HG02610 (cell line): ENCODE results near the gene MAP6D1.
"Not testable (repeated sequence)": the region's sequence is repeated elsewhere in the genome, so short reads cannot be mapped to it uniquely, and the experiment has no call there.

Source experiments
- ATAC-seq: cut with Tn5 transposase; IDR thresholded peaks from one replicate; pipeline ENCODE4 v1.9.1; 2021; ENCODE audit warnings: mild to moderate bottlenecking, moderate library complexity; ENCODE audit not compliant: unreplicated experiment

MAP6D1 gene

DNA sequence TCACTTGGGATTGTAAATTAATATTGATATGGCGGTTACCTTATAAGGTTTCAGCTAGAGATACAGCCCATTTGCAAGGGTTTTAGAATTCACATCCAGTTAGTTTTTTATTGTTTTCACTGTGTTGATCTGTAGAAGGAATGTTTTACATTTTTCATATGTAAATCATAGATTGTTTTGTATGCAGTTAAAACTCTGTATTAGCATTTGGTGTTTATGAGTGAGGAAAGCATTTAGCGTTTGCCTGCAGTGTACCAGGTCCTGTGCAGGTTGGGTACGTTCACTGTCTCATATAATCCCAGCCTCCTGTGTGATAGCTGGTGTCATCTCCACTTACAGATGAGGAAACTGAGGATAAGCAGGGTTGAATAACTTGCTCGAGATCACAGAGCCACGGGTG, 23.8 kb downstream of the MAP6D1 start:
- ATAC-seq: no peak

DNA sequence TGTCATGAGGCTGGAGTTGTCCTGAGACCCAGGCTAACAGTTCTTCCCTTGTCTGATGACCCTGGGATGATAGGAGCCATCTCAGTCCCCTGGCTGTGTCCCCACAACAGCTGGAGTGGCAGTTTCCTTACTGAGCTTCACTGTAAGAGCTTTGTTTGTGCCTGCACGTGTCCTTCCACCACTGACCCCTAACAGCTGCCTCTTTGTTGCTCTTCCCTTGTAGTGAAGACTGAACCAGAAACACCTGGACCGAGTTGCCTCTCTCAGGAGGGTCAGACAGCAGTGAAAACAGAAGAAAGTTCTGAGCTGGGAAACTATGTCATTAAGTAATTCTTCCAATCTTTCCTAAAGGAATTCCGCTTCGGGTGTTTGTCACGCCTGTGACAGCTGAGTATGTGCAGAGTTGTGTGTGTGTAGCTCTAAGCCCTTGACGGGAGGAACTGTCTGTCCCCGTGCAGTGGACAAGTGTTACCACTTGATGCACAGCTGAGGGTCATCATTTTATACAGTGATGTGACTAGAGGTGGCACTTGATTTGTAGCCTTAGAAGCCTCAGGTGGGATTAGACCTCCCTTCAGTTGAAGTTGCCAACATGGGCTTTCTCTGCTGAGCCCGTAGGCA, 25.0 kb downstream of the MAP6D1 start:
- no peak for ATAC-seq

GRCh38 chr3:183799461-183799860, 25.9 kb downstream of the MAP6D1 start:
- no peak for ATAC-seq

GRCh38 chr3:183797996-183798395, 27.4 kb downstream of the MAP6D1 start:
- no peak for ATAC-seq

DNA sequence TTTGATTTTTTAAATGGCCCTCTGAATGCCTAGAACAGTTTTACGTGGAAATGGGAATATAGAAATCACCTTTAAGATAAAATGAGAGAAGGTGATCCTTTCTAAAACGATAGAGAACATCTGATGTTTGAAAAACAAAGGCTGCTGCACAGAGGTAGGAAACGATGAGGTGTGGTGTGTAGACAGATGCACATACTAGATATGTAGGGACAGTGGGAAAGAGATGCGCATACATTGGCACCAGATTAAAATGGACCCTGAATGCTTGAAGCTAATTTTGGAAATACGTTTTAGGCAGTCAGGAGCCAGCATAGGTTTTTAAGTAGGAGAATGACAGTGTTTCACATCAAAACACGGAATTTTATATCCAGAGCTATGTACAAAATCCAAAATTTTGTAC, 29.0 kb downstream of the MAP6D1 start:
- ATAC-seq: no peak

- no peak for ATAC-seq
Measured at GRCh38 chr3:183794452-183794851, 30.9 kb downstream of the MAP6D1 start.

- ATAC-seq: no peak
Measured at GRCh38 chr3:183792976-183793375, 32.4 kb downstream of the MAP6D1 start.

- no peak for ATAC-seq
Measured at GRCh38 chr3:183790700-183791099, 34.7 kb downstream of the MAP6D1 start.

- no peak for ATAC-seq
Measured at GRCh38 chr3:183789826-183790225, 35.6 kb downstream of the MAP6D1 start.

DNA sequence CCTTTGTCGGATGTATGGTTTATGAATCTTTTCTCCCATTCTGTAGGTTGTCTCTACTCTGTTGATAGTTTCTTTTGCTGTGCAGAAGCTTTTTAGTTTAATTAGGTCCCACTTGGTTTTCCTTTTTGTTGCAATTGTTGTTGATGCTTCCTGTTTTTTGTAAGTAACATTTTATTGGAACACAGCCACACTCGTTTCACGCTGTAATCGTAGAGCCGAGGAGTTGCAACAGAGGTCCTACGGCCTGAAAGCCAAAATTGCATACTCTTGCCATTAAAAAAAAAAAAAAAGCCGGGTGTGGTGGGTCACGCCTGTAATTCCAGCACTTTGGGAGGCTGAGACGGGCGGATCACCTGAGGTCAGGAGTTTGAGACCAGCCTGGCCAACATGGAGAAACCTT, 40.9 kb downstream of the MAP6D1 start:
- ATAC-seq: not testable (repeated sequence)

GRCh38 chr3:183782576-183783276, 42.7 kb downstream of the MAP6D1 start:
- no peak for ATAC-seq

DNA sequence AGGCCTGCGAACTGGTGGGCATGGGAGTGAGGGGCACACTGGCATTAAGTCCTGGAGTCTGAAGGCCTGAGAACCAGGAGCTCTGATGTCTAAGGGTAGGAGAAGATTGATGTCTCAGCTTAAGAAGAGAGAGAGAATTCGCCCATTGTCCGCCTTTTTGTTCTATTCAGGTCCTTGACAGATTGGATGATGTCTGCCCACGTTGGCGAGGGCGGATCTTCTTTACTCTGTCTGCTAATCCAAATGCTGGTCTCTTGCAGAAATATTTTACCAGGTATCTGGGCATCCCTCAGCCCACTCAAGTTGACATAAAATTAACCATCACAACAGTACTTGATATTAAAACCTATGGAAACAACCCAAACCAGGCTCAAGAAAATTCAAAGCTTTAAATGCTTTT, 44.1 kb downstream of the MAP6D1 start:
- no peak for ATAC-seq

DNA sequence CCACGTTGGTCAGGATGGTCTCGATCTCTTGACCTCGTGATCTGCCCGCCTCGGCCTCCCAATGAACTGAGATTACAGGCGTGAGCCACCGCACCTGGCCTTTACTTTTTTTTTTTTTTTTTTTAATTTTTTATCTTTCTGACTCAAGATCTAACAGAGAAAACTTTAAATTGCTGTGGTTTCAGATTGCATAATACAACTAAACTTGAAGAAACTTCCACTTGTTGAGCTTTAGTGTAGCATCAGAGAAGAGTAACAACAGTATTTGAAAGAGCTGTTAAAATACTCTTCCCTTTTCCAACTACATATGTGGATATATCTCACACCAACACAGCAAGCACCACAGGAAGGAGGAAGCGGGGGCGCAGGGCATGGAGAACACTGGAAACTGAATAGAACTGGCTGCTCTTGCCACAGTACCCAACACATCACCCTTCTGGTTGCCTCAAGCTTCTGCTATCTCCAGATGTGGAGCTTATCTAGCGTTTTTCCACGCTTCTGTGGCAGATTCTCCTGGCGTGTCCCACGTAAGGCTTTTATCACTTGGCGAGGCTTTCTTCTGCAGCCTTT, 45.4 kb downstream of the MAP6D1 start:
- ATAC-seq: no peak

- ATAC-seq: no peak
Measured at GRCh38 chr3:183777016-183777618, 48.3 kb downstream of the MAP6D1 start.

DNA sequence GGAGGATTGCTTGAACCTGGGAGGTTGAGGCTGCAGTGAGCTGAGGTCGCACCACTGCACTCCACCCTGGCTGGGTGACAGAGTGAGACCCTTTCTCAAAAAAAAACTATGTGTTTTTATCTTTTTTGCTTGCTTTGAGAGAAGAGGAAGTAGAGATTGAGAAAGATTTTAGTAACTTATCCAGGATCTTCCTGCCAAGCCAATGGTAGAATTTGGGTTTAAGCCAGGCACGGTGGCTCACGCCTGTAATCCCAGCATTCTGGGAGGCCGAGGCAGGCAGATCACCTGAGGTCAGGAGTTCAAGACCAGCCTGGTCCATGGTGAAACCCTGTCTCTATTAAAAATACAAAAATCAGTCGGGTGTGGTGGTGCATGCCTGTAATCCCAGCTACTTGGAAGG, 48.9 kb downstream of the MAP6D1 start:
- ATAC-seq: not testable (repeated sequence)

- ATAC-seq: no peak
Measured at GRCh38 chr3:183775781-183776180, 49.6 kb downstream of the MAP6D1 start.

- no peak for ATAC-seq
Measured at GRCh38 chr3:183774631-183775030, 50.7 kb downstream of the MAP6D1 start.

GRCh38 chr3:183769453-183769852, 55.9 kb downstream of the MAP6D1 start:
- no peak for ATAC-seq

DNA sequence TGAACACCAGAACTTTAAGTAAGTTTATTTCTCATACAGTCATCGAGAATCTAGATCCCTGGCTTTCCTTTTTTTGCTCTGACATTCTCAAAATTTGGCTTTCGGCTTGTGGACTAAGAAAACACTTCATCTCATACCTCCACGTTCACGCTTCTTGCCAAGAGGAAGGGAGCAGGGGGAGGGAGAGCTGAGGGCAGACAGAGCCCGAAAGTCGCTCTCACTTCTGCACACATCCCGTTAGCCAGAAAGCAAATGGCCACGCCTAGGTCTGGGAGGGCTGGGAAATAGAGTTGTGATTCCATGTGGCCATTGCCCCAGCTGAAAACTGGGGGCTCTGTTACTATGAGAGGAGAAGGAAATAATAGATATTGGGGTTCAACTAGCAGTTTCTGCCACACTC, 57.3 kb downstream of the MAP6D1 start:
- ATAC-seq: no peak

DNA sequence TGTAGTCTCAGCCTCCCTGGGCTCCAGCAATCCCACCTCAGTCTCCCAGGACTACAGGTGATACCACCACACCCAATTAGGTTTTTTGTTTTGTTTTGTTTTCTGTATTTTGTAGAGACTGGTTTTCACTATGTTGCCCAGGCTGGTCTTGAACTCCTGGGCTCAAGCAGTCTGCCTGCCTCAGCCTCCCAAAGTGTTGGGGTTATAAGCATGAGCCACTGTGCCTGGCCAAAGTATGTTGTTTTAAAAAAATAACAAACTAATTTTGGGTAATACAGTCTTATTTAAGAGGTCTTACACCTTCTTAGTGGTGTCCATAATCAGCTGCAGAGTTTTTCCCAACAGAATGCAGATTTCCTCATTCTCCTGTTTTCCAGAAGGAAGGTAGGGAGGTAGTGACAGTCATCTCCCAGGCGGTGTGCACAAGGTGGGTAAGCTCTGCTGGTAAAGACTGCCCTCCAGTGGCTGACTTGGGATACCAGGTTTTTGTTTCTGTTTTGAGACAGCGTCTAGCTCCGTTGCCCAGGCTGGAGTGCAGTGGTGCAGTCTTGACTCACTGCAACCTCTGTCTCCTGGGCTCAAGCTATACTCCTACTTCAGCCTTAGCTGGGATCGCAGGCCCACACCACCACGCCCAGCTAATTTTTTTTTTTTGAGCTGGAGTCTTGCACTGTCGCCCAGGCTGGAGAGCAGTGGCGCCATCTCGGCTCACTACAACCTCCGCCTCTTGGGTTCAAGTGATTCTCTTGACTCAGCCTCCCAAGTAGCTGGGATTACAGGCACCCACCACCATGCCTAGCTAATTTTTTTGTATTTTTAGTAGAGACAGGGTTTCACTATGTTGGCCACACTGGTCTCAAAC, 58.4 kb downstream of the MAP6D1 start:
- peak; percentile 61 for ATAC-seq

DNA sequence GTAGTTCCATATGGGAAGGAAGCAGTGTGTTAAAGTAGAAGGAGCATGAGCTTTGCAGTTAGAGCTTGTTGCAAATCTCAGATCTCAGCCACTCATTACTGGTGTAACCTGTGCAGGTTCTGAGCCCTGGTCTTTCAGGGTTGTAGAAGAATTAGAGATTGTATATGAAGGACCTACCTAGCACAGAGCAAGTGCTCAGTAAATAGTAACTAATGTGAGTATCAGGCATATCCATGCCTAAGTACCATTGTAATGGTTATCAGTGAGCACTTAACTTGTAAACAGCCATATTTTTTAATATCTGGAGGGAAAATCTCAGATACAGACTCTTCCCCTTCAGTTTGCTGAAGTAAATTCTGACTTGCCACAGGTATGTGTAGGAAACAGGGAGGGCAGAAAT, 59.3 kb downstream of the MAP6D1 start:
- no peak for ATAC-seq
